DMS53 (cell line): Measurements from ENCODE around the gene TDRD9.

Experiments
- DNase-seq: peaks from one replicate; lab custom pipeline; 2025; lab: John Stamatoyannopoulos, UW

Gene TDRD9

GRCh38 chr14:104066719-104067295 lies 138.6 kb downstream of the TDRD9 start:
- DNase-seq, result no peak

- DNase-seq, result no peak
Observed at GRCh38 chr14:104069541-104069940, 141.3 kb downstream of the TDRD9 start.

- no peak for DNase-seq
Observed at GRCh38 chr14:104072586-104072985, 144.3 kb downstream of the TDRD9 start.

GRCh38 chr14:104073764-104074163 lies 145.5 kb downstream of the TDRD9 start:
- DNase-seq, result no peak

- no peak for DNase-seq
Observed at GRCh38 chr14:104075530-104076151, 147.4 kb downstream of the TDRD9 start.

- no peak for DNase-seq
Observed at GRCh38 chr14:104076743-104077142, 148.5 kb downstream of the TDRD9 start.

GRCh38 chr14:104078031-104078455 lies 149.8 kb downstream of the TDRD9 start:
- DNase-seq, result peak; percentile 90

GRCh38 chr14:104080376-104081260 lies 152.4 kb downstream of the TDRD9 start:
- no peak for DNase-seq

GRCh38 chr14:104081261-104081835 lies 153.1 kb downstream of the TDRD9 start:
- no peak for DNase-seq

- DNase-seq, result no peak
Observed at GRCh38 chr14:104081951-104082464, 153.8 kb downstream of the TDRD9 start.

- DNase-seq, result no peak
Observed at GRCh38 chr14:104082807-104083206, 154.6 kb downstream of the TDRD9 start.

GRCh38 chr14:104084251-104085002 lies 156.2 kb downstream of the TDRD9 start:
- no peak for DNase-seq

- DNase-seq, result no peak
Observed at GRCh38 chr14:104085032-104085888, 157.0 kb downstream of the TDRD9 start, which contains the start of gene ASPG. TSS of gene ASPG (plus strand) at chr14:104085700. CDS start at chr14:104085771, 71 bp downstream.

- no peak for DNase-seq
Observed at GRCh38 chr14:104085889-104086201, 157.6 kb downstream of the TDRD9 start.

- DNase-seq, result no peak
Observed at GRCh38 chr14:104086210-104086660, 158.0 kb downstream of the TDRD9 start.

- no peak for DNase-seq
Observed at GRCh38 chr14:104086661-104087461, 158.6 kb downstream of the TDRD9 start.

GRCh38 chr14:104087505-104087904 lies 159.2 kb downstream of the TDRD9 start:
- DNase-seq, result no peak

GRCh38 chr14:104087981-104088850 lies 160.0 kb downstream of the TDRD9 start:
- DNase-seq, result no peak
